GM12892 (cell line): ENCODE results near the gene PRLR.

Experiments
- POLR2A ChIP-seq: IDR thresholded peaks from 2 replicates; pipeline ENCODE4 v1.6.1; 2011; ENCODE audit warnings: low read depth, low read length, control low read depth
- POLR2AphosphoS5 ChIP-seq: IDR thresholded peaks from 2 replicates; pipeline ENCODE4 v1.6.1; 2011; ENCODE audit warnings: low read depth, low read length, control low read depth
- TAF1 ChIP-seq: IDR thresholded peaks from 2 replicates; pipeline ENCODE4 v1.6.1; 2011; ENCODE audit warnings: low read depth, mild to moderate bottlenecking, control low read depth, low read length, borderline replicate concordance

- TF ChIP-seq POLR2A, result no peak
- no peak for TF ChIP-seq TAF1
- no peak for TF ChIP-seq POLR2AphosphoS5
These were observed 23.3 kb upstream of the PRLR start for GRCh38 chr5:35253582-35253981.
